SU-DHL-6 (cell line): ENCODE measurements around the gene SKOR2.

ENCODE experiments used
- CTCF ChIP-seq: fragments of 200-600 bp; sonication (generic); IDR thresholded peaks from one replicate; pipeline ENCODE4 v1.5.1; 2017; ENCODE audit warnings: antibody characterized with exemption, mild to moderate bottlenecking, low read length, moderate library complexity; ENCODE audit not compliant: insufficient read depth, poor library complexity, severe bottlenecking
- EZH2phosphoT487 ChIP-seq: fragments of 200-600 bp; sonication (generic), shearing (Covaris generic); conservative IDR thresholded peaks from 2 replicates; pipeline ENCODE4 v1.6.1; 2018; ENCODE audit warnings: mild to moderate bottlenecking, antibody characterized with exemption, low read length, moderate library complexity, mixed read lengths

- TF ChIP-seq CTCF (no peak), EZH2phosphoT487 (no peak)
Observed at GRCh38 chr18:47168509-47168908, 83.0 kb downstream of the SKOR2 start.
